Measurements from ENCODE around the gene TRAF3IP1.
"Not testable (repeated sequence)": the region's sequence is repeated elsewhere in the genome, so short reads cannot be mapped to it uniquely, and the experiment has no call there.

TRAF3IP1 gene

GRCh38 chr2:238352361-238352760 is 32.0 kb downstream of the TRAF3IP1 start:
- no peaks in the 10 kb centered on the region for H3K27me3 ChIP-seq (replicated peaks; ENCODE audit: control insufficient read depth, insufficient read depth, low read length, poor library complexity, severe bottlenecking)
- H3K27ac ChIP-seq (ENCODE audit: insufficient read depth, low read length, poor library complexity, severe bottlenecking), result no peak overlapping the region
- no peaks in the 10 kb centered on the region for H3K9me3 ChIP-seq (ENCODE audit: control insufficient read depth, low read length)
- H3K4me1 ChIP-seq (ENCODE audit: control insufficient read depth, insufficient read depth, low read length, poor library complexity, severe bottlenecking), result no peaks in the 10 kb centered on the region
- peaks cover 12% of the 10 kb centered on the region for H3K36me3 ChIP-seq (ENCODE audit: control insufficient read depth, insufficient read depth, low read length)
- DNase-seq, result no peak
- H3K4me3 ChIP-seq (ENCODE audit: insufficient read depth, low read depth, low read length, poor library complexity, severe bottlenecking), result no peak overlapping the region

- H3K36me3 ChIP-seq (ENCODE audit: control insufficient read depth, insufficient read depth, low read length), result peaks cover 7% of the 10 kb centered on the region
- H3K27ac ChIP-seq (ENCODE audit: insufficient read depth, low read length, poor library complexity, severe bottlenecking), result no peak overlapping the region
- H3K4me3 ChIP-seq (ENCODE audit: insufficient read depth, low read depth, low read length, poor library complexity, severe bottlenecking), result no peak overlapping the region
- H3K9me3 ChIP-seq (ENCODE audit: control insufficient read depth, low read length), result no peaks in the 10 kb centered on the region
- H3K27me3 ChIP-seq (replicated peaks; ENCODE audit: control insufficient read depth, insufficient read depth, low read length, poor library complexity, severe bottlenecking), result no peaks in the 10 kb centered on the region
- DNase-seq, result no peak
- H3K4me1 ChIP-seq (ENCODE audit: control insufficient read depth, insufficient read depth, low read length, poor library complexity, severe bottlenecking), result no peaks in the 10 kb centered on the region
Observed at GRCh38 chr2:238358769-238359168, 38.5 kb downstream of the TRAF3IP1 start.

- no peaks in the 10 kb centered on the region for H3K27me3 ChIP-seq (replicated peaks; ENCODE audit: control insufficient read depth, insufficient read depth, low read length, poor library complexity, severe bottlenecking)
- no peak overlapping the region for H3K27ac ChIP-seq (ENCODE audit: insufficient read depth, low read length, poor library complexity, severe bottlenecking)
- no peak for DNase-seq
- no peaks in the 10 kb centered on the region for H3K9me3 ChIP-seq (ENCODE audit: control insufficient read depth, low read length)
- H3K4me3 ChIP-seq (ENCODE audit: insufficient read depth, low read depth, low read length, poor library complexity, severe bottlenecking), result no peak overlapping the region
- peaks cover 7% of the 10 kb centered on the region for H3K36me3 ChIP-seq (ENCODE audit: control insufficient read depth, insufficient read depth, low read length)
- no peaks in the 10 kb centered on the region for H3K4me1 ChIP-seq (ENCODE audit: control insufficient read depth, insufficient read depth, low read length, poor library complexity, severe bottlenecking)
Observed at GRCh38 chr2:238359403-238359802, 39.1 kb downstream of the TRAF3IP1 start.

GRCh38 chr2:238361877-238362276 is 41.6 kb downstream of the TRAF3IP1 start:
- DNase-seq, result no peak
- H3K4me1 ChIP-seq (ENCODE audit: control insufficient read depth, insufficient read depth, low read length, poor library complexity, severe bottlenecking), result no peaks in the 10 kb centered on the region
- H3K4me3 ChIP-seq (ENCODE audit: insufficient read depth, low read depth, low read length, poor library complexity, severe bottlenecking), result no peak overlapping the region
- H3K9me3 ChIP-seq (ENCODE audit: control insufficient read depth, low read length), result no peaks in the 10 kb centered on the region
- H3K36me3 ChIP-seq (ENCODE audit: control insufficient read depth, insufficient read depth, low read length), result peaks cover 7% of the 10 kb centered on the region
- H3K27ac ChIP-seq (ENCODE audit: insufficient read depth, low read length, poor library complexity, severe bottlenecking), result no peak overlapping the region
- H3K27me3 ChIP-seq (replicated peaks; ENCODE audit: control insufficient read depth, insufficient read depth, low read length, poor library complexity, severe bottlenecking), result no peaks in the 10 kb centered on the region

GRCh38 chr2:238362626-238363025 is 42.3 kb downstream of the TRAF3IP1 start:
- H3K27ac ChIP-seq (ENCODE audit: insufficient read depth, low read length, poor library complexity, severe bottlenecking), result no peak overlapping the region

GRCh38 chr2:238369591-238370040 is 49.3 kb downstream of the TRAF3IP1 start:
- H3K36me3 ChIP-seq (ENCODE audit: control insufficient read depth, insufficient read depth, low read length), result no peaks in the 10 kb centered on the region
- H3K27me3 ChIP-seq (replicated peaks; ENCODE audit: control insufficient read depth, insufficient read depth, low read length, poor library complexity, severe bottlenecking), result no peaks in the 10 kb centered on the region
- no peaks in the 10 kb centered on the region for H3K9me3 ChIP-seq (ENCODE audit: control insufficient read depth, low read length)
- H3K27ac ChIP-seq (ENCODE audit: insufficient read depth, low read length, poor library complexity, severe bottlenecking), result no peak overlapping the region
- no peak for DNase-seq
- no peak overlapping the region for H3K4me3 ChIP-seq (ENCODE audit: insufficient read depth, low read depth, low read length, poor library complexity, severe bottlenecking)
- H3K4me1 ChIP-seq (ENCODE audit: control insufficient read depth, insufficient read depth, low read length, poor library complexity, severe bottlenecking), result no peaks in the 10 kb centered on the region

More at GRCh38 chr2:238362626-238363025, 42.3 kb downstream of the TRAF3IP1 start:
- no peak for DNase-seq
- Histone ChIP-seq H3K36me3 (ENCODE audit: control insufficient read depth, insufficient read depth, low read length) (peaks cover 4% of the 10 kb centered on the region), H3K9me3 (ENCODE audit: control insufficient read depth, low read length) (no peaks in the 10 kb centered on the region), H3K4me1 (ENCODE audit: control insufficient read depth, insufficient read depth, low read length, poor library complexity, severe bottlenecking) (no peaks in the 10 kb centered on the region), H3K4me3 (ENCODE audit: insufficient read depth, low read depth, low read length, poor library complexity, severe bottlenecking) (no peak overlapping the region), H3K27me3 (replicated peaks; ENCODE audit: control insufficient read depth, insufficient read depth, low read length, poor library complexity, severe bottlenecking) (no peaks in the 10 kb centered on the region)

GRCh38 chr2:238370094-238370822 is 49.9 kb downstream of the TRAF3IP1 start:
- H3K4me3 ChIP-seq (ENCODE audit: insufficient read depth, low read depth, low read length, poor library complexity, severe bottlenecking), result no peak overlapping the region

GRCh38 chr2:238370823-238371372 is 50.6 kb downstream of the TRAF3IP1 start:
- Histone ChIP-seq H3K4me1 (ENCODE audit: control insufficient read depth, insufficient read depth, low read length, poor library complexity, severe bottlenecking) (no peaks in the 10 kb centered on the region), H3K27ac (ENCODE audit: insufficient read depth, low read length, poor library complexity, severe bottlenecking) (no peak overlapping the region), H3K36me3 (ENCODE audit: control insufficient read depth, insufficient read depth, low read length) (no peaks in the 10 kb centered on the region), H3K9me3 (ENCODE audit: control insufficient read depth, low read length) (no peaks in the 10 kb centered on the region), H3K4me3 (ENCODE audit: insufficient read depth, low read depth, low read length, poor library complexity, severe bottlenecking) (no peak overlapping the region), H3K27me3 (replicated peaks; ENCODE audit: control insufficient read depth, insufficient read depth, low read length, poor library complexity, severe bottlenecking) (no peaks in the 10 kb centered on the region)
- DNase-seq, result peak in 2 of 3 donors; percentile 30 to 36

More at GRCh38 chr2:238370094-238370822, 49.9 kb downstream of the TRAF3IP1 start:
- no peak overlapping the region for H3K27ac ChIP-seq (ENCODE audit: insufficient read depth, low read length, poor library complexity, severe bottlenecking)
- no peaks in the 10 kb centered on the region for H3K27me3 ChIP-seq (replicated peaks; ENCODE audit: control insufficient read depth, insufficient read depth, low read length, poor library complexity, severe bottlenecking)
- H3K9me3 ChIP-seq (ENCODE audit: control insufficient read depth, low read length), result no peaks in the 10 kb centered on the region
- DNase-seq, result no peak
- H3K36me3 ChIP-seq (ENCODE audit: control insufficient read depth, insufficient read depth, low read length), result no peaks in the 10 kb centered on the region
- H3K4me1 ChIP-seq (ENCODE audit: control insufficient read depth, insufficient read depth, low read length, poor library complexity, severe bottlenecking), result no peaks in the 10 kb centered on the region

GRCh38 chr2:238372277-238372676 is 52.0 kb downstream of the TRAF3IP1 start:
- not testable (repeated sequence) for H3K9me3 ChIP-seq (ENCODE audit: control insufficient read depth, low read length); H3K36me3 ChIP-seq (ENCODE audit: control insufficient read depth, insufficient read depth, low read length); DNase-seq; H3K27ac ChIP-seq (ENCODE audit: insufficient read depth, low read length, poor library complexity, severe bottlenecking); H3K27me3 ChIP-seq (replicated peaks; ENCODE audit: control insufficient read depth, insufficient read depth, low read length, poor library complexity, severe bottlenecking); H3K4me3 ChIP-seq (ENCODE audit: insufficient read depth, low read depth, low read length, poor library complexity, severe bottlenecking); H3K4me1 ChIP-seq (ENCODE audit: control insufficient read depth, insufficient read depth, low read length, poor library complexity, severe bottlenecking)

GRCh38 chr2:238376884-238377391 is 56.6 kb downstream of the TRAF3IP1 start:
- no peak overlapping the region for H3K4me3 ChIP-seq (ENCODE audit: insufficient read depth, low read depth, low read length, poor library complexity, severe bottlenecking)
- H3K36me3 ChIP-seq (ENCODE audit: control insufficient read depth, insufficient read depth, low read length), result no peaks in the 10 kb centered on the region
- H3K27ac ChIP-seq (ENCODE audit: insufficient read depth, low read length, poor library complexity, severe bottlenecking), result no peak overlapping the region
- H3K27me3 ChIP-seq (replicated peaks; ENCODE audit: control insufficient read depth, insufficient read depth, low read length, poor library complexity, severe bottlenecking), result no peaks in the 10 kb centered on the region
- no peaks in the 10 kb centered on the region for H3K9me3 ChIP-seq (ENCODE audit: control insufficient read depth, low read length)
- no peak for DNase-seq
- H3K4me1 ChIP-seq (ENCODE audit: control insufficient read depth, insufficient read depth, low read length, poor library complexity, severe bottlenecking), result peaks cover 14% of the 10 kb centered on the region
